ENCODE results near the gene UNC13C.
"Not testable (repeated sequence)": the region's sequence is repeated elsewhere in the genome, so short reads cannot be mapped to it uniquely, and the experiment has no call there.

The UNC13C gene

GRCh38 chr15:54307252-54307902 is 329.1 kb downstream of the UNC13C start:
- DNase-seq: no peak

DNA sequence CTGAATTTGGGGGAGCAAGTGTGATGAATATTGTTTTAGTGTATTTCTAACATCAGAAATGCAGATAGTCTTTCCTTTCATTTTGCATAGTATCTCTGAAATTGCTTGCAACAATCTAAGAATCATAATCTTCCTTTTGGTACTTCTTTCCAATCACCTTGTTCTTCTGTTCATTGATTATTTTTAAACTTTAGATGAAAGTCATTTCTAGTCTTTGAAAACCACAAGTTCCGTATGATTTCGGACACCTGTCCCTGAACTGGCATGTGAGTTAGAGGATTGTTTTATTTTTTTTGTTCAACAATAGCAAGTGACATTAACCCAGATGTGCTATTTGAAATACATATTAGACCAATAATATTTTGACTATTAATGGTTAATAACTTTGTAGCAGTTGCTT is 329.7 kb downstream of the UNC13C start:
- no peak for DNase-seq

DNA sequence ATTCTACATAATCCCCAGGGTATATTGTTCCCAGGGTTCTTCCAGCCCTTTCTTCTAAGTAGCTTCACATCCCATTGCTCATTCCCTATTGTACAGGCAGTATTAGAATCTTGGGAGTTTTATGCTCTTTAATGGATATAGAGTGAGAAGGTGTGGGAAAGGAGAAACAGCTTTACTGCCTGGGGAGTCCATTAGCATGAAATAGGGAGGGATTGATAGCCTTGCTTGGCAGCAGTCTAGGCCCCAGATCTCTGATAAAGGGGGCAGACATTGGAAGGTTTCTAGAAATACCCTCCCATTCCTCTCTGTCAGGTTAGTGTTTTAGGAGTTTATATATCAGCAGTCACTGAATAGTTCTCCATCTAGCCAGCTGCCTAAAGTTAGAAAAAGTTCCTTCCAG is 334.3 kb downstream of the UNC13C start:
- DNase-seq: no peak

- DNase-seq: no peak
Measured at GRCh38 chr15:54321426-54321825, 343.2 kb downstream of the UNC13C start.

- no peak for DNase-seq
Measured at GRCh38 chr15:54322341-54322740, 344.1 kb downstream of the UNC13C start.

DNA sequence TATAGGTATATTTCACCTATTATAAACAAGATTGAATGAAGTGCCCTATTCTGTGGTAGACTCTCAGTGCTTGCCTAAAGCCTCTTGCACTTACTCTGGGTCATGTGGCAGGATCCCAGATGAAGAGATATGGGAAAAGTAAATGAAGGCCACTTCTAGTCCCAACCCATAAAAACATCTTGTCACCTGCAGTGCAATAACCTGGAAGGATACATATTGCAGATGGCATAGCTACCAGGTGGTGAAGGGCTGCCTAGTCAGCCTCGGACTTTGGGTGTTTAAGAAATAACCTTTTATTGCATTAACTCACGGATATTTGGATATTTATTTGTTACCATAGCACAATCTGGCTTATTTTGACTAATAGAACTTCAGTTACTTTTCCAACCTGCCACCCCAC is 367.1 kb downstream of the UNC13C start:
- DNase-seq: no peak

DNA sequence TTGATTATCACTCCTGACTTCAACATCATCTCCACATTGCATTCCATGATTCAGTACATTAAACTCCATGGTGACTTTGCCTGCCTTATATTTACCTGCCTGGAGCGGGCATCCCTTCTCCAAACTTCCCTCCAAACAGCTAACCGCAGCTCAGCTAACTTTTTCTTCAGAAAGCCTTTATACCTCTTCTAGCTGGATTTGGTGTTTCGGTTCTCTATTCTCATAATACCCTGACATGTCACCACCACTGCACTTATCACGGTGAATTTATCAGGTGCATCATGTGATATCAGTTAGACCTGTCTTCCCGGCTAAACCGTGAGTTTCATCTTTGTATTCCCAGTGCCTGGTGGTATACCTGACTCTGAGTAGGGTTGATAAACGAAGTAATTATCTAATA is 367.6 kb downstream of the UNC13C start:
- no peak for DNase-seq

DNA sequence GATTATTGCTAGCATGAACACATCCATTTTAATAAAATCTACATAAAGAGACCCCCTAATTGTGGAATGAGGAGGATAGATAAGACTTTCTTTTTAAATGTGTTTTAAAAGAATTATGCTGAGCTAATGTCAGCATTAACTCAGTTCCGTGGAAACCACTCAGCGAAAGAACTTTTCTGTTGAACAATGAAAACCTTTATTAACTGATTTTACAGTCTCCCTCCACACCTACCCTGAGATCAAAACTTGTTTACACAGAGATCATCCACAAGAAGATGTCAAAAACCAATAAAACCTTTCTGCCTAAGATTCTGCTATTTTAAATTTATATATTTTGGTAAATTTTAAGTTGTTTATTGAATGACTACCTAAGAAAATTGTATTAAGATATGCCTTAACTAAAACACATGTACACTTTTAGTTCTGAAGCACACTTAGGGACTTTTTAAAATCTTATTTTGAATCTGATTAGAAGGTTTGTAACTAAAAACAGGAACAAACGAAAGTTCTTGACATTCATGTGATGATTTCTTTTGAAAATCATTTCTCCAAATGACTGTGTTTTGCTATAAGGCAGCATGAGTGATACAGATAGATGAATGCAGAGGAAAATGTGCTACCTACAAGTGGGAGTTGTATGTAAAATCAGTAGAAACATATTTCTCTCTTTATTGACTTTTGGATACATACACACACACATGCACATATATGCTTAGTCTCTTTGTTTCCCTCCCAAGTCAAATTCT is 369.0 kb downstream of the UNC13C start:
- DNase-seq: no peak

DNA sequence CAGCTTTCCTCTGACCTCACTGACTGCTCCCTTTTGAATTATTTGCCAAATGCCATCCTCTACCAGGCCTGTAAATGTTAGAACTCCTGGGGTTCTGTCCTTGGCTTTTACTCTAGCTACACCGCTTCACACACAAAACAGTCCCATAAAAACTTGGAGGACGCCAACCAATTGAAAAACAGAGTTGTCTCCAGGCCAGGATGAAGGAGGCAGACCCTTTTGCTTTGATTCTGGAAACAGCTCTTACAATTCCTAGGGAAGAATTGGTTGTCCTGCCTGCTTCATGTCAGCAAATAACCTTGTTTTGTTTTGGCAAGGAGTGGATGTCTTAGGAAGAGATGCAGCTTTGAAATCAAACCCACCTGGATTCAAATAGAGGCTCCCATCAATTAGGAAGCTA is 375.5 kb downstream of the UNC13C start:
- no peak for DNase-seq

- DNase-seq: no peak
Measured at GRCh38 chr15:54354341-54354740, 376.1 kb downstream of the UNC13C start.

DNA sequence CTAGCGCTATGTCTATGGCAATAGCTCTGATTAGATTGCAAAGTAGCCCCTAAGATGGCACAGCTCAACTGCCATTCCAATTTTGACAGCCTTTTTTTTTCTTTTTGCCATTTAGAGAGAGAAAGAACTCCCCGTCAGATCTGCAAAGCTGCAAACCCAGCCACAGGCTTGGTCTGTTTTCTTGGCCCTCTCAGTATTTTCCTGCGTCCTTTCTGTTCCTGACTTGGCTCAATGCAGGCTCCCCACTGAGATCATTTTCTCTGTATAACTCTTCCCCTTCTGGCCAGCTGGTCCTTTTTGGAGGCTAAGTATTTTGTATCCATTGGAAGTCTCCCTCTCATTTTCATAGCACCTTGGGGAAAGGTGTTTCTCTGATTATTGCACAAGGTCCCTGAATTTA is 386.7 kb downstream of the UNC13C start:
- DNase-seq: no peak

DNA sequence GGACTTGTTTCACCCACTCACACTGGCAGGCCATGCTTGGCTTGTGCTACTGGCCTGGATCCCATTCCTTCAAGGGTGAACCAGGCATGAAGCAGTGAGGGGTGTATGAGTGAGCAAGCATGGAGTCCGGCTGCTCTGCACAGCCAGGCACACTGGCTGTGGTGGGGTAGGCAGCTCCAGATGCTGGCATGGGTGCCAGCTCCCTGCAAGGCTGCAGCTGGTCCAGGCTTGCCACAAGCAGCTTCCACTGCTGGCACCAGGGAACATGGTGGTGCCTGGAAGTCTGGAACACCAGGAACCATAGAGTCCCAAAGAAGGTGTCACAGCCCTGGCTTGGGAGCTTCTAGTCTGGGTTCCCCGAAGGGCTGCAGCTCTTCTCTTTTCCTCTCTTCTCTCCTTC is 395.1 kb downstream of the UNC13C start:
- no peak for DNase-seq

DNA sequence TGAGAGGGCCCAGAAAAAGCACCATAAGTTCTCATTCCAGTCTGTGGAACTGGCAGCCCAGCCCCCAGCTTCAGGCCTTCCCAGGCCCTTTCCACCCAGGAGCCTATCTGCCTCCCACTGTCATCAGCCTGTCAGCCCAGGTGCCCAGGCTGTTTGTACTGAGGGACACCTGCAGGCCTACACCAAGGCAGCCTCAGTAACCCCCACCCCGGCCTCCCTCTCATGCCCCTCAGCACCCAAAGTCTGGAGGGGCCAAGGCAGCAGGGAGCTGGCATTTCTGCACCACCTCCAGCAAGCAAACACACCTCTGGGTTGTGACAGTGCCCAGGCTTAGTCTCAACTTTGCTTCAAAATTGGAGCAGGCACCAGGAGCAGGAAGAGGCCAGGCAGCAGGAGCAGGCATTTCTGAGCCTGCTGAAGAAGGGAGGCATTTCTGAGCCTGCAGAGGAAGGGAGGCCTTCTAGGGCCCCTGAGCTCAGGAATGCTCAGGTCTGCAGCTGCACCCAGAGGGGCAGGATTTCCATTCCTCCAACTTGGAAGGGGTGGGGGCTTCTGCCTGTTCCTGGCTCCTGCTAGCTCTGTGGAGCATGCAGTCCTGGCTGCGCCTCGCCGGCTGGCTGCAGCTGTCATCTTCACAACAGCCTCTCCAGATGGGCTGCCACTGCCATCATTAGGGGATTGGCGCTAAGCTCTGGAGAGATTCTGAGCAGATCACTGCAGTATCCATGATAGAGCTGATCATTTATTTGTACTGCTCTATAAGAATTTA is 396.1 kb downstream of the UNC13C start:
- no peak for DNase-seq

GRCh38 chr15:54387799-54388198 is 409.6 kb downstream of the UNC13C start:
- no peak for DNase-seq

DNA sequence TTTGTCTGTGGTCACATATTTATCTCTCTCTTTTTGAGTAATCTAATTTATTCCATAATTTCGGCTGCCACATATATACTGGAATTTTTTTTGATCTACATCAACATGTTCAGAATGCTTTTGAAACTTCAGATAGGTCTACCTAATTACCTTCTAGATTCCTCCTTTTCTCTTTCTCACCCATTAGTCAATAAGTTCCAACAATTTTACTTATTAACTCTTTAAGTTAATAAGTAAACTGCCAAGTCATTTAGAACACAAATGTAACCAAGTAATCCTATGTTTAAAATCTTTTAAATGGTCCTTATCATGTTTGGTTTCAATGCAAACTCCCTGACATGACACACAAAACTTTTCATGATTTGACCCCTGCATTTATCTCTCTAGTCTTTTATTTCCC is 410.5 kb downstream of the UNC13C start:
- DNase-seq: no peak

DNA sequence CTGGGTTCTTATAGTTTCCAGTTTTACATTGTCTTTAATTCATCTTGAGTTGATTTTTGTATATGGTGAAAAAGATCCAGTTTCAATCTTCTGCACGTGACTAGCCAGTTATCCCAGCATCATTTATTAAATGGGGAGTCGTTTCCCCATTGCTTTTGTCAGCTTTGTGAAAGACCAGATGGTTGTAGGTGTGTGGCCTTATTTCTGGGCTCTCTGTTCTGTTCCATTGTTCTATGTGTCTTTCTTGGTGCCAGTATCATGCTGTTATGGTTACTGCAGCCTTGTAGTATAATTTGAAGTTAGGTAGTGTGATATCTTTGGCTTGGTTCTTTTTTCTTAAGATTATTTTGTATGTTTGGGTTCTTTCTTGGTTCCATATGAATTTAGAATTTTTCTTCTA is 432.2 kb downstream of the UNC13C start:
- no peak for DNase-seq

GRCh38 chr15:54424171-54424570 is 445.9 kb downstream of the UNC13C start:
- DNase-seq: no peak

GRCh38 chr15:54428596-54428995 is 450.4 kb downstream of the UNC13C start:
- no peak for DNase-seq

GRCh38 chr15:54450288-54450687 is 472.0 kb downstream of the UNC13C start:
- not testable (repeated sequence) for DNase-seq

DNA sequence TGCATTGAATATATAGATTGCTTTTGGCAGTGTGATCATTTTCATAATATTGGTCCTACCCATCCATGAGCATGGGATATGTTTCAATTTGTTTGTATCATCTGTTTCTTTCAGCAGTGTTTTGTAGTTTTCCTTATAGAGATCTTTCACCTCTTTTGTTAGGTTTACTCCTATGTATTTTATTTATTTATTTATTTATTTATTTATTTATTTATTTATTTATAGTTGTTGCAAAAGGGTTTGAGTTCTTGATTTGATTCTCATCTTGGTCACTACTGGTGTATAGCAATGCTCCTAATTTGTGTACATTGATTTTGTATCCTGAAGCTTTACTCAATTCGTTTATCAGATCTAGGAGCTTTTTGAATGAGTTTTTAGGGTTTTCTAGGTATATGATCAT is 478.2 kb downstream of the UNC13C start:
- DNase-seq: no peak

DNA sequence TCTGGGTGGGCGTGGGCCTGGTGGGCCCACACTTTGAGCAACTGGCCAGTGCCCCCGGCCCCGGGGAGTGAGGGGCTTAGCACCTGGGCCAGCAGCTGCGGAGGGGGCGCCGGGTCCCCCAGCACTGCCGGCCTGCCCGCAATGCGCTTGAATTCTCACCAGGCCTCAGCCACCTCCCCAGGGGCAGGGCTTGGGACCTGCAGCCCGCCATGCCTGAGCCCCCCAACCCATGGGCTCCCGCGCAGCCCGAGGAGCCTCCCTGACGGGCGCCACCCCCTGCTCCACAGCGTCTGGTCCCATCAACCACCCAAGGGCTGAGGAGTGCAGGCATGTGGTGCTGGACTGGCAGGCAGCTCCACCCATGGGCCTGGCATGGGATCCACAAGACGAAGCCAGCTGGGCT is 484.3 kb downstream of the UNC13C start:
- no peak for DNase-seq

- no peak for DNase-seq
Measured at GRCh38 chr15:54481819-54482218, 503.6 kb downstream of the UNC13C start.

DNA sequence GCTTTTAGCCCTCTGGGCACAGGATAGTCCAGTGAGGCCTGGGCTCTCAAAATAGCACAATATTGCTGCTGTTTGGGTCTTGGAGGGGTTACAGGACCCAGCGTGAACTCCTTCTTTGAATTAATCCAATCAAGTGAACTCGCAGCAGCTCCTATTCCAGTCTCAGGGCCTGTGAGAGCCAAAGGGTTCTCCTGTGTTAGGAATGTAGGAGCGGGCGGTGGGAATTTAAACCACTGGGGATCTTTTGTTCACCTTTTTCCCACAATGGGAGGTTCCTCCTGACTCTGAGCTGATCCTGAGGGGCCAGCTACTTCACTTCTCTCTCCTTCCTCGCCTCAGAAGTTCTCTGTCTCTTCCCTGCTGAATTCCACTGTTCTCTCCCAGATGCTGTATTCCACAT is 504.0 kb downstream of the UNC13C start:
- DNase-seq: no peak

GRCh38 chr15:54500330-54500729 is 522.1 kb downstream of the UNC13C start:
- DNase-seq: no peak
